GM12874 (cell line): ENCODE results near the gene ELFN1.

ENCODE experiments used
- TF ChIP-seq, protein P1 (sequence below): IDR thresholded peaks from 2 replicates; pipeline ENCODE4 v1.5.1; 2011; ENCODE audit warnings: low read depth, mild to moderate bottlenecking, control low read depth, low read length, moderate library complexity; ENCODE audit not compliant: insufficient read depth

The ELFN1 gene

DNA sequence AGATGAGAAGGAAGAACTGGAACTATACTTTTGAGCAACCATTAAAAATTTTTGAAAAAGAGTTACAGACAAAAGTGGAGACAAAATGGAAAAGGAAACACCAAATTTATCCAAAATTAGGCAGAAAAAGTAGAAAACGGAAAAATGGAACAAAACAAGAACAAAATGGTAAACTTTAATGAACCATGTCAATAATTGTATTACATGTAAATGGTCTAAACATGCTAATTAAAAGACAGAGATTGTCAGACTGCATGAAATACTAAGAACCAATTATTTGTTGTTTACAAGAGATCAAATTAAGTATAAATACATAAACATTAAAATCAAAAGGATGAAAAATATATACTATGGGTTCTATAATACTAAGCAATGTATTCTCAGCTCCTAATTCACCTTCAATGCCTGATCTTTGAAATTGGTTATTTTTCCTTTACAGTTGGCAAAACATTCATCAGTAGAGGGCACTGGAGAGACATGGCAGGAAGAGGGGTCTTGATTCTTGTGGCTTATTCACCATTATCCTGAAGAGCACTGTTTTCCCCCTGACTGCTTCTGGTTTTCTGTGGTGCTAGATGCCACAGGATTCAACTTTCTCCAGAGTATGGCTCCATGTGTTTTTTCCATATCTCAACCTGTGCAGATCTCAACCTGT is 124.9 kb downstream of the ELFN1 start:
- TF ChIP-seq, protein P1, sequence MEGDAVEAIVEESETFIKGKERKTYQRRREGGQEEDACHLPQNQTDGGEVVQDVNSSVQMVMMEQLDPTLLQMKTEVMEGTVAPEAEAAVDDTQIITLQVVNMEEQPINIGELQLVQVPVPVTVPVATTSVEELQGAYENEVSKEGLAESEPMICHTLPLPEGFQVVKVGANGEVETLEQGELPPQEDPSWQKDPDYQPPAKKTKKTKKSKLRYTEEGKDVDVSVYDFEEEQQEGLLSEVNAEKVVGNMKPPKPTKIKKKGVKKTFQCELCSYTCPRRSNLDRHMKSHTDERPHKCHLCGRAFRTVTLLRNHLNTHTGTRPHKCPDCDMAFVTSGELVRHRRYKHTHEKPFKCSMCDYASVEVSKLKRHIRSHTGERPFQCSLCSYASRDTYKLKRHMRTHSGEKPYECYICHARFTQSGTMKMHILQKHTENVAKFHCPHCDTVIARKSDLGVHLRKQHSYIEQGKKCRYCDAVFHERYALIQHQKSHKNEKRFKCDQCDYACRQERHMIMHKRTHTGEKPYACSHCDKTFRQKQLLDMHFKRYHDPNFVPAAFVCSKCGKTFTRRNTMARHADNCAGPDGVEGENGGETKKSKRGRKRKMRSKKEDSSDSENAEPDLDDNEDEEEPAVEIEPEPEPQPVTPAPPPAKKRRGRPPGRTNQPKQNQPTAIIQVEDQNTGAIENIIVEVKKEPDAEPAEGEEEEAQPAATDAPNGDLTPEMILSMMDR = peak; percentile 22; the same call in 1 of the 2 replicates
